GM12801 (cell line): Measurements from ENCODE around the gene ACBD3.

ENCODE experiments used
- CTCF ChIP-seq: IDR thresholded peaks from one replicate; pipeline ENCODE4 v1.5.1; 2011; ENCODE audit warnings: control low read depth; ENCODE audit not compliant: insufficient read length; ENCODE audit errors: extremely low read depth

ACBD3 gene

DNA sequence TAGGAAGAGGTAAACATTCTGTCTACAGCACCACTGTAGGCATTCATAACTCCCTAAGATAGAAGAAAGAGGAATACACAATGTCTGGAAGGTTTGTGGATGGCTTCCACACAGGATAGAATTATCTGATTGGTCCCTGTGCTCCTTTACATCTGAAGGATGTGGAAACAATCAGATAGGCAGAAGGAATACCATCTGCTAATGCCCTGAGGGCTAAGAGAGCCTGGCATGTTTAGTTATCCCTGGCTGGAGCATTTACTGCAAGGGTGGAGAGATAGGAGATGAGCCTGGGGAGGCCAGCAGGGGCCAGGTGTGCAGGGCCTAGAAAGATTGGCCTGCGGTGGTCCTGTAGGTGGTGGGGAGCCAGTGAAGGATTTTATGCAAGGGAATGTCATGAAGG, 8.6 kb upstream of the ACBD3 start:
- TF ChIP-seq CTCF, result no peak

GRCh38 chr1:226187380-226187779, 839 bp upstream of the ACBD3 start:
- no peak for TF ChIP-seq CTCF

GRCh38 chr1:226187019-226187322, 430 bp upstream of the ACBD3 start:
- no peak for TF ChIP-seq CTCF

DNA sequence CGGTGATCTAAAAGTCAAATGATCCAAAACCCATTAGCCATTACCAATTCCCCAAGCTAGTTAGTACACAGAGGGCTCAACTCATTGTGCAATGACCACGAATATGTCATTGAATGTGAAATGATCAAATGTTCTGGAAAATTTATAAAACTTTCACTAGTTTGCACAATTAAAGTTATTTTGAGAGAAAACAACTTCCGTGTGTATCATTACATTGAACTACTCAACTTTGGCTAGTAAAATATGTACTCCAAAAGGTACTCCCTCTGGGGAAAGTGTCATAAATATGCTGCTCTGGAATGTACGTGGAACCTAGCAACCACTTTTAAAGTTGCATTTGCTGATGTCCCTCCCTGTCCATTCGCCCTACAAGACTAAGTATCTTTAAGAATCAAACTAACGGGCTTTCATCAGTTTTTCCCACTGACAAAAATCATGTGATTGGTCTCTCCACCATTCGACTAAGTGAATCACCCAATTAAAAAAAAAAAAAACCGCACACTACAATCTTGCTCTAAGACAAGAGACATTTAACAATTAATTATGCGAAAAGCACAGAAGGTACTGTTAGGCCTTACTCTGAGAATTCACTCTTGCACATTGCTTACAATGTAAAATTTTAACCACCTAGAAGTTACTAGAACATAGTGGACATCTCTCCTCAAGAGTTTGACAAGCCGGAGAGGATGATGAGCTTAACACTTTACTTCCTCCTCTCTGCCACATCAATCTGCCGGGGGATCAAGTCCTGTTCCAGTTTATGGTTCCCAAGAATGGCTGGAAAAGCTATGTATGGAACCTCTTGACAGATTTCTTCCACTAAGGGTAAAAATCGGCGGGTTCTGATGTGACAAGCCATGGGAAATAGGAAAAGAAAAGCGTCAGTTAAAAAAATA, 1.2 kb downstream of the ACBD3 start:
- no peak for TF ChIP-seq CTCF

DNA sequence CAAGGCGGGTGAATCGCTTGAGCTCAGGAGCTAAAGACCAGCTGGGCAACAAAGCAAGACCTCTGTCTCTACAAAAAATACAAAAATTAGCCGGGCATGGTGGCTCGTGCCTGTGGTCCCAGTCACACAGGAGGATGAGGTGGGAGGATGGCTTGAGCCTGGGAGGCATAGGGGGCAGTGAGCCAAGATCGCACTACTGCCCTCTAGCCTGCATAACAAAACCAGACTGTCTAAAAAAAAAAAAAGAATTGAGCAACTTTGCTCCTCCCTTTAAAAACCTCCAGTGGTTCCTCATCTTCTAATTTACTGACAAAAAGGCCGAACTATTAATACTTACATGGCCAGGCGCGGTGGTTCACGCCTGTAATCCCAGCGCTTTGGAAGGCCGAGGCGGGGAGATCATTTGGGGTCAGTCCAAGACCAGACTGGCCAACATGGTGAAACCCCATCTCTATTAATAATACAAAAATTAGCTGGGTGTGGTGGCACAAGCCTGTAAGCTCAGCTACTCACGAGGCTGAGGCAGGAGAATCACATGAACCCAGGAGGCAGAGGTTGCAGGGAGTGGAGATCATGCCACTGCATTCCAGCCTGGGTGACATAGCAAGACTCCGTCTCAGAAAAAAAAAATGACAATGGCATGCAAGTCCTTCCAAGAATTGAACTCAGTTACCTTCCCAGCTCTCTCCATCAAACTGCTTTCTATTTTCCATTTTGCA, 4.4 kb downstream of the ACBD3 start:
- TF ChIP-seq CTCF, result no peak

DNA sequence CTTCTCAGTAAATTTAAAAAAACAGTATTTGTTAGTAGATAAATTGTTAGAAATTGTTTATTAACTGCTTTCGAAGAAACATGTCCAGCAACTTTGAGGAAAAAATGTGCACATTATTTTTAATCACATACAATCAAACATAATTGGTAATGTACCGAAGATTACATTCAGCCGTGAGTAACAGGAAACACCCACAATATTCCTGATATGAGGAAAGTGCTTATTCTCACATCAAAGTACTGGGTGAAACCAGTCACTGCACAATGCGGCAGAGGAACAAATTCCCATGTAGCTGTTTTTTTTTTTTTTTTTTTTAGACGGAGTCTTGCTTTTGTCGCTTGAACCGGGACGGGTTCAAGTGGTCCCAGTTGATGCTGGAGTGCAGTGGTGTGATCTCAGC, 9.7 kb downstream of the ACBD3 start:
- no peak for TF ChIP-seq CTCF

- TF ChIP-seq CTCF, result no peak
Measured at GRCh38 chr1:226172589-226172988, 14.0 kb downstream of the ACBD3 start.
